GM21447 (cell line): ENCODE results near the gene WWOX.

ENCODE experiments used
- ATAC-seq: cut with Tn5 transposase; IDR thresholded peaks from one replicate; pipeline ENCODE4 v1.9.1; 2021; ENCODE audit not compliant: unreplicated experiment

The WWOX gene

DNA sequence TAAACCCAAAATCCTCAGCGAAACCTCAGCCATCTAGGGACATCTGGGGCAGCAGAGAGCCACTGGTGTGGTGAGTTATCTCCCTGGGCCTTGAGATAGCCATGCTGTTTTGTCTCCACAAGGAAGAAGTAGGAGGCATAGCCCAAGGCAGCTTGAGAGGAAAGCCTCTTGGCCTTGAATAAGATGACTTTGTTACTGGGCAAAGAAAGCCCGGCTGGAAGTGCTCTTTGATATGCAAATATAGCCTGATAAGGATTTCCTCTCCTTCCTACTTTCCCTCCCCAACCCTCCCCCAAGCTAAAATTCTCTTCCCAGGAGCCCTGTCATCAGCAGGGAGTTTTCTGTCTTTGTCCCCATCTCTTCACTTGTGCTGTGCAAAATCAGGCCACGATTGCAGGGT lies 806.7 kb downstream of the WWOX start:
- ATAC-seq, result no peak

DNA sequence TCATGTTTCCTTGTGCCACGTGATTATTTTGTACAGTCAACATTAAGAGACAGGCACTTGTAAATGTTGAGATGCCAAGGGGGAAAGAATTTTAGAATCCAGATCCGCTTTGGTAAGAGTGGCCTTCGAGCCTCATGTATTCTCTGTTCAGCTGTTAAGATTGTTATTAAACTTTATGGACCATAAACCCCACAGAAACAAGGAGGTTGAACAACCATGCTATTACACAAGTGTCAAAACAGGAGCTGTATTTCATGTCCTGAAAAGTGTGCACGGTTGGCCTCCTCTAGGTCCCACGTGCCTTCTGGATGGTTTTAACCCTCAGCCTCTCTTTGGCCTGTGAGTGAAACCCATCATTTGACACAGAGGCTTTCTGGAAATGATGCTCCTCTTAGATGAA lies 809.8 kb downstream of the WWOX start:
- ATAC-seq, result no peak

- no peak for ATAC-seq
Observed at GRCh38 chr16:78915811-78916345, 816.4 kb downstream of the WWOX start.

DNA sequence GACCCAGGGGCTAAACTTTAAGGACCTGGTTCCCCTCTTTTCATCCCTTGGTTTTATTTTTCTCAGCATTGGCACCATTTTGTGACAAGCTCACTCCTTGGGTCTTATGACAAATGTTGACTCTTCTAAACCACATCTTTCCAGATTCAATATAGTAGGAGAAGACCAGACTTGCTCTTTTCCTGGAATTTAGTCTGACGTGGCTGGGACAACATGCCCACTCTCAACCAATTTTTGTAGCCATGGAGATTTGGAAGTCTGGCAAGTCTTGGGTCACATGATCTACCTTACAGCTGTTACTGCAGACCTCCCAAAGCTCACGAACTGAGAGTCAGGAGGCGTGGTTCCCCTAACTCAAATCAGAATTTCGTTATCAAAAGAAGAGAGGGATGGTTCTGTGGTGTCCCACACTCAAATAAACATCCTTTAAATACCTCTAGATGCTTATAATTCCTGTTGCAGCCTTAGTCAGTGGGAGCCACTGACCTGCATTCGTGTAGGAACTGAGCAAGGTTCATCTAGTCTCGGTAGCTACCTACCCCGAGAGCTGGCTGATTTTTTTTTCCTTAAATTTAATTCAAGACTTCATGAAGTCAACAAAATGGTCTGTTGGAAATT lies 817.6 kb downstream of the WWOX start:
- ATAC-seq, result no peak

- no peak for ATAC-seq
Observed at GRCh38 chr16:78918805-78919305, 819.4 kb downstream of the WWOX start.

GRCh38 chr16:78919852-78920251 lies 820.4 kb downstream of the WWOX start:
- no peak for ATAC-seq

GRCh38 chr16:78920621-78921020 lies 821.2 kb downstream of the WWOX start:
- ATAC-seq, result no peak

DNA sequence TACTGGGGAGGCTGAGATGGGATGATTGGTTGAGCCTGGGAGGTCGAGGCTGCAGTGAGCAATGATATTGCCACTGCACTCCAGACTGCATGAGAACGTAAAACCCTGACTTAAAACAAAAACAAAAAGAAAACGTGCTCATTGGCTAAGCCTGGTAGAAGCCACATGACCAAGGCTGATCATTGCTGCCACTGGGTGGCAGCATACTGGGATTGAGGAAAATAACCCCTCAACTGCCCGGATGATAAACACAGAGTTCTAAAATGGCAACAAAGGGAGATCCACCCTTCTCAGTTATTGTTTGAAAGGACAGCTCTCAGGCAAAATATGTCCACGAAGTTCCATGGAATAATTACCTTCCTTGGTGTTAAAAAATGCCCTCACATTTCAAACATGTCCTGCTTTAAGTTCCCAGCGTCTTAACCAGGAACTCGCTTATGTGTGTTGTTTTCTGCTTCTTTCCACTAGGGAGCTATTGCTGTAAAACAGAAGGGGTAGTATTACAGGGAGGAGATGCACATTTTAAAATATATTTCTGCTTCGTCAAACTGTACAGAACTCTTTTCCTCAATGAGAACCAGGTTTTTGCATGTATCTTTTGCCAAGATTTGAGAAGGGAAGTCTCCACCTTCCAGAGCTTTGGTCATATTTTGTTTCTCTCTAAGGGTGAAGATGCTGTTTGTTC lies 825.8 kb downstream of the WWOX start:
- ATAC-seq, result no peak

DNA sequence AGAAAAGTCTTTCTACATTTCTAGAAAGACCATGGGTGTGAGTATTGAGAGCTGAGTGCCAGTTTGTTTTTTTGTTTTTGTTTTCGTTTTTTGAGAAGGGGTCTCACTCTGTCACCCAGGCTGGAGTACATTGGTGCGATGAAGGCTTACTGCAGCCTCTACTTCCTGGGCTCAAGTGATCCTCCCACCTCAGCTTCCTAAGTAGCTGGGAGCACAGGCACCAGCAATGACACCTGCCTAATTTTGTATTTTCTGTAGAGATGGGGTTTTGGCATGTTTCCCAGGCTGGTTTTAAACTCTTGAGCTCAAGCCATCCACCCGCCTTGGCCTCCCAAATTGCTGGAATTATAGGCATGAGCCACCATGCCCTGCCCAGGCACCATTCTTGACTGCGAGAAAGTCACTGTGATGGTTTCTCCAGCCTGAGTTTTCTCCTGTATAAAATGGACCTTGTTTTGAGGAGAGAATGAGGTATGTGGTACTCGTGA lies 827.3 kb downstream of the WWOX start:
- no peak for ATAC-seq

- no peak for ATAC-seq
Observed at GRCh38 chr16:78927766-78928165, 828.3 kb downstream of the WWOX start.

DNA sequence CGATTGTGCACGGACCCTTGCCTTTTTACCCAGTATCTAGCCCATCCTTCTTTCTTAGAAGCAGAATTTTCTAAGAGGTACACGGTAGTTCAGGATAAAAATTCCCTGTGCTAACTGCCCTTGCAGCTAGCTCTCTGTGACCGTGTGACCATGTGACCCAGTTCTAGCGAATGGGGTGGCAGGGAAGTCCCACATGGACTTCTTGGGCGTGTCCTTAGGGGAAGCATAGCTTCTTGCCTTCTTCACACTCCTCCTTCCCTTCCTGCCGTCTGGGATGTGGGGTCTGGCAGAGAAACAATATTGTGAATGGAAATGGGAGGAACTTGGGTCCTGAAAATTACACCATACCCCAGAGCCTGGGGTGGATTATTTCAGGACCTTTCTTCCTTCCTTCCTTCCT lies 830.4 kb downstream of the WWOX start:
- ATAC-seq, result no peak

DNA sequence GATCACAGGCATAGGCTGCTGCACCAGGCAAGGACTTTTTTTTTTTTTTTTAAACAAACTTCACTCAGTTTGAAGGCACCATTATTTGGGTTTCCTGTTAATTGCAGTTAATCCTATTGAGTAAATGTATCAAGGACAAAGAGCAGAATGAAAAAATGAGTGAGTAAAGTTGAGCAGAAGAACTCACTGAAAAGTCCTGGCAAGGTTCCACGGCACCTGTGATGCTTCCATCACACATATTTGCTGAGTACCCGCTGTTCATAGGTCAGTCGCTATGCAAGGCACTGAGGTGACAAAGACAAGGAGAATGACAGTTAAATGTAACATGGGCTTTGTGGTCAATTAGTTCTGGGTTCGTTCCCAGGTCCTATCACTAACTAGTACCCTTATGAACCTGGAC lies 831.1 kb downstream of the WWOX start:
- ATAC-seq, result no peak

GRCh38 chr16:78931267-78931666 lies 831.8 kb downstream of the WWOX start:
- no peak for ATAC-seq

DNA sequence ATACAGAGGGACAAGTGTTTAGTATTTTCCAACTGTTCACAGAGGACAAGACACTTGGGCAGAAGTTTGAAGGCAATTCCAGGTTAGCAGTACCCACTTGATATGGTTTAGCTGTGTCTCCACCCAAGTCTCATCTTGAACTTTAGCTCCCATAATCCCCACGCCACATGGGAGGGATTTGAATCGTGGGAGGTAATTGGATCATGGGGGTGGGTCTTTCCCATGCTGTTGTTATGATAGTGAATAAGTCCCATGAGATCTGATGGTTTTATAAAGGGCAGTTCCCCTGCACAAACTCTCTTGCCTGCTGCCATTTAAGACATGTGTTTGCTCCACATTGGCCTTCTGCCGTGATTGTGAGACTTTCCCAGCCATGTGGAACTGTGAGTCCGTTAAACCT lies 832.2 kb downstream of the WWOX start:
- no peak for ATAC-seq

DNA sequence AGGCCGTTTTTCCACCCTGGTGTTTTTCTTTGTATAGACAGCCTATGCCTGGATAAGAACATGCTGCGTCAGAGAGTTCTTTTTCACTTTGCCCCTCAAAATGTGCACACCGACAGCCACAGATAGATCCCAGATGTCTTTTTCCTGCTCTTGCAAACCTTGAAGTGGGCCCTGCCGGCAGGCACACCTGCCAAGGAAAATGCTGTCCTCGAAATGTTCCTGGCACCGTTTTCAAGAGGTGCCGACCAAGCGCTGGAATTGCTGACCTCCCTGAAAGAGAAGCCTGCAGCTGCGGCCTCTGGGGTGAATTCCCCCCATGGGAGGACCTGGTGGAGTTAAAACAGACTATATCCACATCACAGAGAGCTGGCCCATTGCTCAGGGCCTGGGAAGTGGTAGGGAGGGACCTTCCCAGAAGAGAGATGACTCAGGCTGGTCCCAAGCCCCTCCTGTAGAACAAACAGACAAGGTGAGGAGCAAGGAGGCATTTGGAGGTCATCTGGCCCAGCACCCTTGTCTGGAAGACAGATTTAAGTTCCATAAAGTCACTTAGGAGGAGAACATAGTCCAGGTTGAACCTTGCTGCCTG lies 833.0 kb downstream of the WWOX start:
- no peak for ATAC-seq

DNA sequence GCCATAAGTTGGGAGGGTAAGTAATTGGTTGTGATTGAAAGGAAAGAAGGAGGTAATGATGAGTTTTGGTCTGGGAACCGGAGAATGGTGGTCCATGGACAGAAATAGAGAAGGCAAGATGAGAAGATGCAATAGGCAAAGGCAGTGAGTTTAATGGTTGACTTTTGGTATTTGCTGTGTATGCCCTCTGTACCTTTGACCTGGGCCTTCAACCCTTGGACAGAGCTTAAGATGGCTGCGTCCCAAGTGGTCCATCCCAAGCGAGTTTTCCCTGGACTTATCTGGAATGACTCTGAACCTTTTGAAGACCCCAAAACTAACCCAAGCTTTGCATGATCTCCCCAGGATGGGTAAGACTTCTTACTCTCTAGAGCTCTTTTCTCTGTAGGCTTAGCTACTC lies 836.6 kb downstream of the WWOX start:
- no peak for ATAC-seq

GRCh38 chr16:78939597-78939996 lies 840.1 kb downstream of the WWOX start:
- ATAC-seq, result no peak

GRCh38 chr16:78942625-78943245 lies 843.3 kb downstream of the WWOX start:
- ATAC-seq, result no peak

- no peak for ATAC-seq
Observed at GRCh38 chr16:78945336-78945735, 845.9 kb downstream of the WWOX start.

GRCh38 chr16:78946556-78946955 lies 847.1 kb downstream of the WWOX start:
- ATAC-seq, result no peak

- ATAC-seq, result no peak
Observed at GRCh38 chr16:78950768-78951167, 851.3 kb downstream of the WWOX start.

GRCh38 chr16:78952630-78953029 lies 853.2 kb downstream of the WWOX start:
- ATAC-seq, result no peak
